ENCODE results near the gene SERGEF.

DNA sequence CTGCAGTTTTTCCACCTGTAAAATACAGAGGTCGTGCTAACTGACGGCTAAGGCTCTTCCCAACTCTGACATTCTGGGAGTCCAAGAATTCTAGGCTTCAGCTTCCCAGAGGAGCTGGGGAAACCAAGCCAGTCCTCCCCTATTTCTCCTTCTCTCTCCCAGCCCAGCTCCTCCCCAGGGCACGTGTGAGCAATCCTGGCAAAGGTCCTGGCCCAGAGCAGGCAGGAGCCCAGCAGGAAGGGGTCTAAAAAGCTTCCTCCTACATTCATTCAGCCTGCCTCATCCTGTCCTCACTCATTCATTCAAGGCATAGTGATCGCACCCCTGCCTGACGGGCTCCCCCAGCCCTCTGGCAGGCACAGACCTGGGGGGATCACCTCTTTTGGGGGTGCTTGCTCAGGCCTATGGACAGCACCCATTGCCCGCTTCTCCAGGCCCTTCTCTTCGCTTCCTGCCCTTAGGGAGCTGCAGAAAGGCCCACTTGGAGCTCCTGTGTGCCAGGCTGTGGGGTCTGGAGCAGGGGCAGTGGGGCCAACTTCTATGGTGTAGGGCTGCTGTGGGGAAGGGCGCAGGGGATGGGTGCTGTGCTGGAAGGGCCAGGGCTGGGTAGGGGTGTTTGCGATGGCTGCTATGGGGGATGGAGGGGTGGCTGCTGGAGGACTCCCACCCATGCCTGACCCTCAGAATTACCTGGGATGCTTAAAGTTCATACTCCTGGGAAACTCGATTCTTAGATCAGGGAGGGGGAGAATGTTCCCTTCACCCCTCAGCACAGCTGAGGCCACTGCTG lies 268.5 kb downstream of the SERGEF start:
- TF ChIP-seq, protein P1, sequence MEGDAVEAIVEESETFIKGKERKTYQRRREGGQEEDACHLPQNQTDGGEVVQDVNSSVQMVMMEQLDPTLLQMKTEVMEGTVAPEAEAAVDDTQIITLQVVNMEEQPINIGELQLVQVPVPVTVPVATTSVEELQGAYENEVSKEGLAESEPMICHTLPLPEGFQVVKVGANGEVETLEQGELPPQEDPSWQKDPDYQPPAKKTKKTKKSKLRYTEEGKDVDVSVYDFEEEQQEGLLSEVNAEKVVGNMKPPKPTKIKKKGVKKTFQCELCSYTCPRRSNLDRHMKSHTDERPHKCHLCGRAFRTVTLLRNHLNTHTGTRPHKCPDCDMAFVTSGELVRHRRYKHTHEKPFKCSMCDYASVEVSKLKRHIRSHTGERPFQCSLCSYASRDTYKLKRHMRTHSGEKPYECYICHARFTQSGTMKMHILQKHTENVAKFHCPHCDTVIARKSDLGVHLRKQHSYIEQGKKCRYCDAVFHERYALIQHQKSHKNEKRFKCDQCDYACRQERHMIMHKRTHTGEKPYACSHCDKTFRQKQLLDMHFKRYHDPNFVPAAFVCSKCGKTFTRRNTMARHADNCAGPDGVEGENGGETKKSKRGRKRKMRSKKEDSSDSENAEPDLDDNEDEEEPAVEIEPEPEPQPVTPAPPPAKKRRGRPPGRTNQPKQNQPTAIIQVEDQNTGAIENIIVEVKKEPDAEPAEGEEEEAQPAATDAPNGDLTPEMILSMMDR (IDR thresholded peaks at IDR 0.05; ENCODE audit: low read length): no peak
- TF ChIP-seq EZH2 (optimal IDR thresholded peaks at IDR 0.05; ENCODE audit: low read depth, low read length): no peak
